ENCODE measurements around the gene HOXA3. TPM values are rescaled to one million over a fixed set of nuclear protein-coding genes. Genes with fewer than 3 reads are reported as not detected.

HOXA3 gene
- total RNA-seq, 2 donors from 2014 or later, result 13.3 to 14.1 TPM

DNA sequence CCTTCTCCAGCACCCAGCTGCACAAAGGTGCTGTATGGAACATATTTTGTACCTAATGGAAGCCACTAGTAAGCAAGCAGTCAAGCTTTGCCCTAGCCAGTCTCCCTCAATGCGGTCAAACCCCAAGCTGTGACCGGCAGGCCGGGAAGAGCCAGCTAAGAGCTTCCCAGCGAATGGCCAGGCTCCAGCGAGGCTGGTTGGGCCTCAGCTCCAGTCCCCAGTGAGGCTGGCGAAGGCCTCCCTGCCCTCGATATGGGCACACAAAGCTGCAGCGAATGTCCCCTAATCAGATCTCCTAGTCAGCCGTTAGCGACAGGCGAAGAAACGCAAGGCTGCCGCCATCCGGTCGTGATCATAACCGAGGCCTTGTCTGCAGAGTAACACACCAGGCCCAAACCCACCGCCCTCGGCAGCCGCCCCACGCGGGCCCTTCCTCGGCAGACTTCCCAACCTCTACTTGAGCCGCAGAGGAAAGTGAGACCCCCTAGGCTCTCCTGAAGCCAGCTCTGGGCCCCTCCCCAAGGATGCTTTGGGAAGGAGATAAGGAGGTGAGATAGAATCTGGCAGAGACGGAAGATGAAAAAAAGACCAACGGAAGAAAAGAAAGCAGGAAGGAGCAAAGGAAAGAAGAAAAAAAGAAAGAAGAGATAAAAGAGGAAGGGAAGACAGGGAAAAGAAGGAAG, 16.0 kb upstream of the HOXA3 start:
- Histone ChIP-seq H3K27me3 (peaks cover 8% of the 10 kb centered on the region), H3K9ac (ENCODE audit: low read depth in 2 of 2, low read length in 2 of 2) (peak overlapping the region; percentile 91 to 98)
- intact Hi-C loops (cut with DNase I), result loop anchor here (5.0 kb wide), 1 partner anchor 1311 kb away; no protein-coding TSS in a partner anchor

DNA sequence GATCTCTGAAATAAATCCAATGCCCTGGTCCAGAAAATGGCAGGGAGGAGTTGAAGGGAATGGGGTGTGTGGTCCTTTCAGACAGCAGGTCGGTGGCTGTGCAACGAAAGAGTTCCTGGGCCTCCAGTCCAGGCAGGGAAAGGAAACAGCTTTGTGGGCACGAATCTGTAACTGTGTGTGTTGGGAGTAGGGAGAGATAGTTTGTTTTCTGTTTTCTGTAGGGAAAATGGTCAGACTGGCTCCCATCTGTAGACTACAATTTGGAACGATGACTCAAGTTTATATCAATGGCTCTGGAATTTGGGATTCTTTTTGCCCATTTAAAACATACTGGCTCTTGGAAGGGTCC, 15.5 kb upstream of the HOXA3 start:
- no peaks in the 10 kb centered on the region for H3K36me3 ChIP-seq
- H3K9ac ChIP-seq (ENCODE audit: low read depth in 2 of 2, low read length in 2 of 2), result peak overlapping the region; percentile 91 to 98
- peaks cover 7% of the 10 kb centered on the region for H3K27me3 ChIP-seq
- intact Hi-C loops (cut with DNase I), result loop anchor here (5.0 kb wide), 1 partner anchor 1311 kb away; no protein-coding TSS in a partner anchor
- peak overlapping the region; percentile 57 for H3K4me3 ChIP-seq
- TF ChIP-seq, protein P1, sequence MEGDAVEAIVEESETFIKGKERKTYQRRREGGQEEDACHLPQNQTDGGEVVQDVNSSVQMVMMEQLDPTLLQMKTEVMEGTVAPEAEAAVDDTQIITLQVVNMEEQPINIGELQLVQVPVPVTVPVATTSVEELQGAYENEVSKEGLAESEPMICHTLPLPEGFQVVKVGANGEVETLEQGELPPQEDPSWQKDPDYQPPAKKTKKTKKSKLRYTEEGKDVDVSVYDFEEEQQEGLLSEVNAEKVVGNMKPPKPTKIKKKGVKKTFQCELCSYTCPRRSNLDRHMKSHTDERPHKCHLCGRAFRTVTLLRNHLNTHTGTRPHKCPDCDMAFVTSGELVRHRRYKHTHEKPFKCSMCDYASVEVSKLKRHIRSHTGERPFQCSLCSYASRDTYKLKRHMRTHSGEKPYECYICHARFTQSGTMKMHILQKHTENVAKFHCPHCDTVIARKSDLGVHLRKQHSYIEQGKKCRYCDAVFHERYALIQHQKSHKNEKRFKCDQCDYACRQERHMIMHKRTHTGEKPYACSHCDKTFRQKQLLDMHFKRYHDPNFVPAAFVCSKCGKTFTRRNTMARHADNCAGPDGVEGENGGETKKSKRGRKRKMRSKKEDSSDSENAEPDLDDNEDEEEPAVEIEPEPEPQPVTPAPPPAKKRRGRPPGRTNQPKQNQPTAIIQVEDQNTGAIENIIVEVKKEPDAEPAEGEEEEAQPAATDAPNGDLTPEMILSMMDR (IDR thresholded peaks at IDR 0.05), result no peak
- H3K4me1 ChIP-seq, result no peaks in the 10 kb centered on the region
- DNase-seq, result no peak
- H3K9me3 ChIP-seq, result no peaks in the 10 kb centered on the region
- H3K27ac ChIP-seq, result peak overlapping the region; percentile 94

More for the DNA sequence above, 16.0 kb upstream of the HOXA3 start:
- TF ChIP-seq, protein P1 (IDR thresholded peaks at IDR 0.05), result no peak
- peak overlapping the region; percentile 94 for H3K27ac ChIP-seq
- no peaks in the 10 kb centered on the region for H3K9me3 ChIP-seq
- DNase-seq, result peak; percentile 76
- no peaks in the 10 kb centered on the region for H3K36me3 ChIP-seq
- H3K4me1 ChIP-seq, result no peaks in the 10 kb centered on the region
- peak overlapping the region; percentile 57 for H3K4me3 ChIP-seq

DNA sequence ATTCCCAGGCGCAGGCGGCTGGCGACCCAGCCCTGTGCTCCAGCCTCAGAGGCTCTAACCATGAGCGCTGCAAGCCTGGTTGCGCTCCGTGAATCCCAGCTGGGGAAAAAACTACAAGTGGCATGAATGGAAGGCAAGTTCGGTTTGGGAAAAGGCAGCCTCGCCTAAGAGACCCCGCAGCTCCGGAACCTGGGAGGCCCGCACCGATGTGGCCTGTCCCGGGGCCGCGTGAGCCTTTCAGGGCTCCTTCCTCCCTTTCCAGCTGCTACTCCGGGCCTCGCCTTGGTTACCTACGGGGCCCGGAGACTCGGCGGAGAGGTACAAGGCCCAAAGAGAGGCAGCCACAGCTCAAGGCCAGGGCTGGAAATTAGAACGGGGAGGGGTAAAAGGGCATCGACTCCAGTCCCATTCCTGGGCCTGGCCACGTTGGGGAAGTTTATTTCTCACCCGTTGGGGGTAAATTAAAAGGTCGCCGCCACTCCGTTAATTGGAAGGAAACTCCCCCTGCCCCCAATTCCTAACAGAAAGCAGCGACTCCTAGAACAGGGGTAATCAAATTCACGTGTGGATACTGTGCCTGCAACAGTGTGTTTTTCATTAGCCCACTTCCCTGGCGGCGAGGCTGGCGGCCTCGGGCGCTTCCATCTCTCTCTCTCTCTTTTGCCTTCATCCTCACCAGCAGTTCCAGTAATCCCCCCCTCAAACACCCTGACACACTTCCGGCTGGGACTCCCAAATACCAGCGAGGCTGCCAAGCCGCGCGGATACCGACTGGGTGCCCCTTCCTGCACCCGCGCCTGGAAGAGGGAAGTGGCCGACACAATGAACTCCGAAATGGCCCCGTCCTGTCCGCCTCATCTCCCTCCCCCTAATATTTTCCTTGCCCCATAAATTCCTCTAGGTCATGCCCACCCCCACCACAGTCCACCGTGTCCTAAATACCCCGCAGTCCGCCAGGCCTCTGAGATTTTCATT, 14.4 kb upstream of the HOXA3 start:
- H3K27me3 ChIP-seq, result peaks cover 7% of the 10 kb centered on the region
- no peak for DNase-seq

DNA sequence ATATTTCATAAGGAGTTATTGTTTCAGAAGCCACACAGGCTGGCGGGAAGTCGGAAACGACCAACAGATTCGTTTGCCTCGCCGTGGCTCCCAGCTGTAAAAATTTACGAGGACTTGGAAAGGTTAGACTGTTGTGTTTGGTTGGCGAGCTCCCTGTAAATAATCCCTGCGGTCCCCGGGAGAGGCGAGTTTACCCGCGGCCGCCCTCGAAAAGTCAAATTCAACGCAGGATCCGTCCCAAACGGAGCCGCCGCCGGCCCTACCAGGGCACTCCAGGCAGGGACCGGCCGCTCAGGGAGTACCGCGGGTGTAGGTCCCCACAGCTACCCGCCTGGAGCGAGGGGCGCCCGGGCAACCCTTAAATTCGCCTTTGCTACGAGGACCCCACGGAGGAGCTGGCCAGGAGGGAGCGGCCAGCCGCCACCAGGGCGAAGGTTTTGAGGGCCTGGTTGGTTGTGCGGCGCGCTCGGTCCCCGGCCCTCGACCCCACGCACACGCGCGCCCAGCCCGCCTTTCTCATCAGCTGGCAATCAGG, 13.7 kb upstream of the HOXA3 start:
- Histone ChIP-seq H3K27ac (peak overlapping the region; percentile 94), H3K9me3 (no peaks in the 10 kb centered on the region), H3K4me1 (no peaks in the 10 kb centered on the region), H3K9ac (ENCODE audit: low read depth in 2 of 2, low read length in 2 of 2) (peak overlapping the region; percentile 91 to 98), H3K27me3 (peaks cover 7% of the 10 kb centered on the region), H3K36me3 (no peaks in the 10 kb centered on the region), H3K4me3 (peak overlapping the region; percentile 64)
- intact Hi-C loops (cut with DNase I), result loop anchor here (5.0 kb wide), 1 partner anchor 1309 kb away; no protein-coding TSS in a partner anchor
- TF ChIP-seq, protein P1 (IDR thresholded peaks at IDR 0.05), result no peak
- peak; percentile 78 for DNase-seq

More for the DNA sequence above, 14.4 kb upstream of the HOXA3 start:
- H3K9me3 ChIP-seq, result no peaks in the 10 kb centered on the region
- TF ChIP-seq, protein P1 (IDR thresholded peaks at IDR 0.05), result no peak
- peak overlapping the region; percentile 91 to 98 for H3K9ac ChIP-seq (ENCODE audit: low read depth in 2 of 2, low read length in 2 of 2)
- H3K4me1 ChIP-seq, result no peaks in the 10 kb centered on the region
- H3K36me3 ChIP-seq, result no peaks in the 10 kb centered on the region
- H3K4me3 ChIP-seq, result peak overlapping the region; percentile 64
- peak overlapping the region; percentile 94 for H3K27ac ChIP-seq
- intact Hi-C loops (cut with DNase I), result loop anchor here (5.0 kb wide), 1 partner anchor 1310 kb away; no protein-coding TSS in a partner anchor

All from colonic mucosa (tissue), 4 donors.